Natural killer cell (primary cell): ENCODE data around the gene NCOA3. TPM values are rescaled to one million over a fixed set of nuclear protein-coding genes. Genes with fewer than 3 reads are reported as not detected.
A peak's percentile ranks its signal among the peaks of the same experiment; 100 is the strongest.

Source experiments
- ATAC-seq, 3 donors: fragments of 150-1000 bp in 2 of 3; fragments of 200-7000 bp in 1 of 3; cut with Tn5 transposase; 1 replicate in 1 of 3; 2 replicates in 2 of 3; pipeline ENCODE4 v1.10.0; 2021; ENCODE audit warnings: mild to moderate bottlenecking in 2 of 3, moderate library complexity in 2 of 3
- DNase-seq, 2 donors: peaks; one replicate each; pipeline versions ENCODE4 v3.0.0 to v3.0.0-alpha.2; 2013 to 2021; ENCODE audit warnings: mixed read lengths in 1 of 2
- H3K27ac ChIP-seq: one replicate; pipeline ENCODE4 v1.5.1; 2013; ENCODE audit warnings: mild to moderate bottlenecking, low read length
- H3K27me3 ChIP-seq: one replicate; pipeline ENCODE4 v1.6.1; 2013; ENCODE audit warnings: low read length; ENCODE audit not compliant: control insufficient read depth, insufficient read depth
- H3K36me3 ChIP-seq: one replicate; pipeline ENCODE4 v1.6.1; 2013; ENCODE audit warnings: low read length; ENCODE audit not compliant: control insufficient read depth, insufficient read depth
- H3K4me1 ChIP-seq: one replicate; pipeline ENCODE4 v1.6.1; 2013; ENCODE audit warnings: low read length; ENCODE audit not compliant: control insufficient read depth, insufficient read depth
- H3K4me3 ChIP-seq: one replicate; pipeline ENCODE4 v1.5.1; 2013; ENCODE audit warnings: low read length
- H3K9me3 ChIP-seq: one replicate; pipeline ENCODE4 v1.6.1; 2013; ENCODE audit warnings: low read length; ENCODE audit not compliant: control insufficient read depth, insufficient read depth
- H3K27ac Mint-ChIP-seq, 2 donors: one replicate each; pipeline ENCODE4 v1.8.0; 2022; ENCODE audit warnings: mild to moderate bottlenecking in 2 of 2, mixed read lengths in 2 of 2, moderate library complexity in 1 of 2
- H3K27me3 Mint-ChIP-seq, 2 donors: one replicate each; pipeline ENCODE4 v1.8.0; 2022; ENCODE audit warnings: low read depth in 2 of 2, mixed read lengths in 2 of 2
- H3K36me3 Mint-ChIP-seq: one replicate; pipeline ENCODE4 v1.8.0; 2022; ENCODE audit warnings: mixed read lengths
- H3K4me1 Mint-ChIP-seq, 2 donors: one replicate each; pipeline ENCODE4 v1.8.0; 2022; ENCODE audit warnings: mixed read lengths in 2 of 2
- H3K4me3 Mint-ChIP-seq: one replicate; pipeline ENCODE4 v1.8.0; 2022; ENCODE audit warnings: mild to moderate bottlenecking, moderate library complexity, mixed read lengths
- H3K9me3 Mint-ChIP-seq, 2 donors: one replicate each; pipeline ENCODE4 v1.8.0; 2022; ENCODE audit warnings: mixed read lengths in 2 of 2
- WGBS: methylation state at CpG from one replicate; pipeline ENCODE4 v1.1.7; 2013; ENCODE audit warnings: missing lambda C conversion rate; ENCODE audit not compliant: insufficient coverage; 5-methylcytosine and 5-hydroxymethylcytosine counted together
- intact Hi-C: fragments of 100-400 bp; cut with micrococcal nuclease; formaldehyde crosslinking; loops from one replicate; pipeline ENCODE4 v1.14.2; 2022
- total RNA-seq, 4 donors: library from RNA; stranded (reverse); fragments of 120-200 nt in 1 of 4; gene quantifications; one replicate each; pipeline versions ENCODE4 v1.2.3 to v1.2.4, GENCODE V29; 2013 to 2022
- TF ChIP-seq, protein P1 (sequence below): fragments of 200-600 bp; IDR thresholded peaks from one replicate; pipeline ENCODE4 v1.8.0; 2022; ENCODE audit warnings: antibody characterized with exemption

NCOA3 gene
- total RNA-seq, 3 donors from 2014 or later (not counting 1 experiment from before 2014, with no cell fraction given) = 44.3 to 63.3 (median 57.8) TPM

- Histone ChIP-seq H3K4me3 (no peak overlapping the region), H3K36me3 (no peaks in the 10 kb centered on the region), H3K27ac (no peak overlapping the region), H3K27me3 (no peaks in the 10 kb centered on the region), H3K4me1 (peaks cover 8% of the 10 kb centered on the region), H3K9me3 (no peaks in the 10 kb centered on the region)
- Mint-ChIP-seq H3K4me1 (peaks cover 50 to 61% of the 10 kb centered on the region in 2 donors), H3K9me3 (no peaks in the 10 kb centered on the region), H3K36me3 (no peaks in the 10 kb centered on the region), H3K27ac (peak overlapping the region; percentile 27 to 55), H3K27me3 (no peaks in the 10 kb centered on the region), H3K4me3 (no peak overlapping the region)
- no peak for DNase-seq
- ATAC-seq = peak in 1 of 3 donors; percentile 29
- WGBS = 54% methylated on average over 3 of the region's 5 CpGs
- intact Hi-C loops = no loop called here
- TF ChIP-seq, protein P1, sequence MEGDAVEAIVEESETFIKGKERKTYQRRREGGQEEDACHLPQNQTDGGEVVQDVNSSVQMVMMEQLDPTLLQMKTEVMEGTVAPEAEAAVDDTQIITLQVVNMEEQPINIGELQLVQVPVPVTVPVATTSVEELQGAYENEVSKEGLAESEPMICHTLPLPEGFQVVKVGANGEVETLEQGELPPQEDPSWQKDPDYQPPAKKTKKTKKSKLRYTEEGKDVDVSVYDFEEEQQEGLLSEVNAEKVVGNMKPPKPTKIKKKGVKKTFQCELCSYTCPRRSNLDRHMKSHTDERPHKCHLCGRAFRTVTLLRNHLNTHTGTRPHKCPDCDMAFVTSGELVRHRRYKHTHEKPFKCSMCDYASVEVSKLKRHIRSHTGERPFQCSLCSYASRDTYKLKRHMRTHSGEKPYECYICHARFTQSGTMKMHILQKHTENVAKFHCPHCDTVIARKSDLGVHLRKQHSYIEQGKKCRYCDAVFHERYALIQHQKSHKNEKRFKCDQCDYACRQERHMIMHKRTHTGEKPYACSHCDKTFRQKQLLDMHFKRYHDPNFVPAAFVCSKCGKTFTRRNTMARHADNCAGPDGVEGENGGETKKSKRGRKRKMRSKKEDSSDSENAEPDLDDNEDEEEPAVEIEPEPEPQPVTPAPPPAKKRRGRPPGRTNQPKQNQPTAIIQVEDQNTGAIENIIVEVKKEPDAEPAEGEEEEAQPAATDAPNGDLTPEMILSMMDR = no peak
Observed at GRCh38 chr20:47540443-47541354, 39.0 kb downstream of the NCOA3 start.

DNA sequence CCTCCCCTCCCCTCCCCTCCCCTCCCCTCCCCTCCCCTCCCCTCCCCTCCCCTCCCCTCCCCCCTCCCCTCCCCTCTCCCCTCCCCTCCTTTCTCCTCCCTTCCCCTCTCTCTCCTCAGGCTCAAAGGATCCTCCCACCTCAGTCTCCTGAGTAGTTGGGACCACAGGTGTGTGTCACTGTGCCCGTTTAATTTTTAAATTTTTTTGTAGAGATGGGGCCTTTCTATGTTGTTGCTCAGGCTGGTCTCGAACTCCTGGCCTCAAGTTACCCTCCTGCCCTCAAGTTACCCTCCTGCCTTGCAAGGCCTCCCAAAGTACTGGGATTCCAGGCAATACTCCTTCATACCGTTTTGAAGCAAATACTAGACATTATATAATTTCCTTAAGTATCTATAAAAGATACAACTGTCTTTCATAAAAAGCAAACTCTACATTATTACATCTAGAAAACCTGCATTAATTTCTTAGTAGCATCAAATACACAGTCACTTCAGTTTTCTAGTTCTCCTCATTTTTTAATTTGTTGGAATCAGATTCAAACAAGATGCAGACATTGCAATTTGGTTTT lies 39.8 kb downstream of the NCOA3 start:
- Mint-ChIP-seq H3K36me3 (no peaks in the 10 kb centered on the region), H3K27me3 (no peaks in the 10 kb centered on the region), H3K4me3 (no peak overlapping the region), H3K9me3 (no peaks in the 10 kb centered on the region), H3K27ac (peak overlapping the region; percentile 43 to 55), H3K4me1 (peaks cover 56 to 67% of the 10 kb centered on the region in 2 donors)
- WGBS = no CpG with 5 or more reads among the region's 3 CpGs
- no peak overlapping the region for H3K4me3 ChIP-seq
- no peaks in the 10 kb centered on the region for H3K36me3 ChIP-seq
- intact Hi-C loops = no loop called here
- H3K27ac ChIP-seq = no peak overlapping the region
- no peaks in the 10 kb centered on the region for H3K27me3 ChIP-seq
- TF ChIP-seq, protein P1 = no peak
- H3K4me1 ChIP-seq = peaks cover 8% of the 10 kb centered on the region
- no peaks in the 10 kb centered on the region for H3K9me3 ChIP-seq
- no peak for ATAC-seq
- DNase-seq = no peak

DNA sequence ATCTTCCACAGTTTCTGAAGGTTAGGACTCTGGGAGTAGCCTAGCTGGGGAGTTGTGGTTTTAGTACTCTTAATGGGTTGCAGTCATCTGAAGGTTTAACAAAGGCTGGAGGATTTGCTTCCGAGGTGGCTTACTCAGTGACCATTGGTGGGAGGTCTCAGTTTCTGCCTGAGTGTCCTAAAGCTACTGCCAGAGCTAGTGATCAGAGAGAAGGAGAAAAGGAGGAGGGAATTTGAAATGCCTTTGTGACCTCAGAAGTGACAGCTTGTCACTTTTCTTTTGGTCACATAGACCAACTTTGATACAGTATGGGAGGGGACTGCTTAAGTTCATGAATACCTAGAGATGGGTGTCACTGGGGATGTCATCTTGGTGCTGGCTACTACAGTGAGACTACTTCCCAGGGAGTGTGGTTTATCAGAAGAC lies 41.3 kb downstream of the NCOA3 start:
- Histone ChIP-seq H3K9me3 (no peaks in the 10 kb centered on the region), H3K27me3 (no peaks in the 10 kb centered on the region), H3K27ac (no peak overlapping the region), H3K36me3 (no peaks in the 10 kb centered on the region), H3K4me3 (no peak overlapping the region), H3K4me1 (peaks cover 8% of the 10 kb centered on the region)
- DNase-seq (no peak), ATAC-seq (peak; percentile 46 to 57 (median 52))
- Mint-ChIP-seq H3K27me3 (no peaks in the 10 kb centered on the region), H3K36me3 (no peaks in the 10 kb centered on the region), H3K4me3 (no peak overlapping the region), H3K9me3 (no peaks in the 10 kb centered on the region), H3K27ac (peak overlapping the region; percentile 5 to 55), H3K4me1 (peaks cover 62 to 71% of the 10 kb centered on the region in 2 donors)
- WGBS = 68% methylated on average over 1 of the region's 1 CpG
- intact Hi-C loops = no loop called here
- TF ChIP-seq, protein P1 = no peak
